ENCODE data around the gene RGS7BP. TPM values are rescaled to one million over a fixed set of nuclear protein-coding genes. Genes with fewer than 3 reads are reported as not detected.

RGS7BP gene
- polyA plus RNA-seq, 1 experiment, result 0.63 TPM

- no peak overlapping the region for H3K4me3 ChIP-seq (ENCODE audit: low read depth, low read length)
- no peak for DNase-seq (ENCODE audit: low read depth)
- H3K27me3 ChIP-seq (ENCODE audit: control insufficient read depth, insufficient read depth, low read length), result no peaks in the 10 kb centered on the region; the same call in 1 of the 2 replicates
- ChIA-PET POLR2A (no interaction called here), CTCF (interaction anchor here (1.2 to 1.8 kb wide), 2 partner anchors 10 to 27 kb away, joined by 3 read pairs; partner anchors contain the start of gene RGS7BP)
- no peaks in the 10 kb centered on the region for H3K36me3 ChIP-seq (ENCODE audit: control insufficient read depth, insufficient read depth, low read length)
- no peak for TF ChIP-seq CTCF (IDR thresholded peaks at IDR 0.05; ENCODE audit: insufficient read depth, low read depth, low read length)
Observed at GRCh38 chr5:64516216-64516615, 10.4 kb downstream of the RGS7BP start.

GRCh38 chr5:64518793-64519192 lies 13.0 kb downstream of the RGS7BP start:
- CTCF ChIA-PET, result no interaction called here
- Histone ChIP-seq H3K27me3 (ENCODE audit: control insufficient read depth, insufficient read depth, low read length) (no peaks in the 10 kb centered on the region; the same call in 1 of the 2 replicates), H3K4me3 (ENCODE audit: low read depth, low read length) (no peak overlapping the region), H3K36me3 (ENCODE audit: control insufficient read depth, insufficient read depth, low read length) (no peaks in the 10 kb centered on the region)
- no peak for TF ChIP-seq CTCF (IDR thresholded peaks at IDR 0.05; ENCODE audit: insufficient read depth, low read depth, low read length)
- DNase-seq (ENCODE audit: low read depth), result no peak
- POLR2A ChIA-PET, result no interaction called here

- Histone ChIP-seq H3K36me3 (ENCODE audit: control insufficient read depth, insufficient read depth, low read length) (no peaks in the 10 kb centered on the region), H3K4me3 (ENCODE audit: low read depth, low read length) (no peak overlapping the region), H3K27me3 (ENCODE audit: control insufficient read depth, insufficient read depth, low read length) (no peaks in the 10 kb centered on the region; the same call in 1 of the 2 replicates)
- ChIA-PET CTCF (interaction anchor here (0.6 kb wide), 2 partner anchors 12 to 457 kb away, joined by 3 to 4 read pairs; no protein-coding TSS in a partner anchor), POLR2A (no interaction called here)
- DNase-seq (ENCODE audit: low read depth), result no peak
- TF ChIP-seq CTCF (IDR thresholded peaks at IDR 0.05; ENCODE audit: insufficient read depth, low read depth, low read length), result no peak
Observed at GRCh38 chr5:64519263-64519662, 13.4 kb downstream of the RGS7BP start.

- Histone ChIP-seq H3K27me3 (ENCODE audit: control insufficient read depth, insufficient read depth, low read length) (no peaks in the 10 kb centered on the region; the same call in 1 of the 2 replicates), H3K36me3 (ENCODE audit: control insufficient read depth, insufficient read depth, low read length) (no peaks in the 10 kb centered on the region), H3K4me3 (ENCODE audit: low read depth, low read length) (no peak overlapping the region)
- ChIA-PET CTCF (interaction anchor here (0.8 kb wide), 1 partner anchor 81 kb away, joined by 5 read pairs; no protein-coding TSS in a partner anchor), POLR2A (no interaction called here)
- no peak for DNase-seq (ENCODE audit: low read depth)
- TF ChIP-seq CTCF (IDR thresholded peaks at IDR 0.05; ENCODE audit: insufficient read depth, low read depth, low read length), result no peak
Observed at GRCh38 chr5:64526734-64527439, 21.1 kb downstream of the RGS7BP start.

GRCh38 chr5:64530076-64530475 lies 24.3 kb downstream of the RGS7BP start:
- ChIA-PET POLR2A (no interaction called here), CTCF (no interaction called here)
- peaks cover 2% of the 10 kb centered on the region; the same call in 1 of the 2 replicates for H3K27me3 ChIP-seq (ENCODE audit: control insufficient read depth, insufficient read depth, low read length)
- H3K4me3 ChIP-seq (ENCODE audit: low read depth, low read length), result no peak overlapping the region
- DNase-seq (ENCODE audit: low read depth), result no peak
- no peaks in the 10 kb centered on the region for H3K36me3 ChIP-seq (ENCODE audit: control insufficient read depth, insufficient read depth, low read length)
- TF ChIP-seq CTCF (IDR thresholded peaks at IDR 0.05; ENCODE audit: insufficient read depth, low read depth, low read length), result no peak

Measured in BJ (cell line).